Thyroid gland (tissue), 4 donors: ENCODE measurements around the gene MTA1. TPM values are rescaled to one million over a fixed set of nuclear protein-coding genes. Genes with fewer than 3 reads are reported as not detected.

ENCODE experiments used
- DNase-seq, 2 donors: peaks; one replicate each; pipeline ENCODE4 v3.0.0-alpha.2; 2019
- H3K27ac ChIP-seq, 3 donors: fragments of 200-600 bp; sonication (generic); 1 replicate in 2 of 3; 2 replicates in 1 of 3; pipeline ENCODE4 v1.5.1; 2016 to 2019; ENCODE audit warnings: mild to moderate bottlenecking in 1 of 3, moderate library complexity in 1 of 3
- H3K27me3 ChIP-seq: fragments of 200-600 bp; sonication (generic); one replicate; pipeline ENCODE4 v1.5.1; 2019
- H3K36me3 ChIP-seq, 2 donors: fragments of 200-600 bp; sonication (generic); one replicate each; pipeline ENCODE4 v1.5.1; 2016 to 2019
- H3K4me1 ChIP-seq, 2 donors: fragments of 200-600 bp; sonication (generic); one replicate each; pipeline ENCODE4 v1.5.1; 2017 to 2019
- H3K4me3 ChIP-seq, 3 donors: fragments of 200-600 bp; sonication (generic); replicated peaks in 1 of 3; 1 replicate in 2 of 3; 2 replicates in 1 of 3; pipeline ENCODE4 v1.5.1; 2016; ENCODE audit warnings: mild to moderate bottlenecking in 1 of 3
- H3K9me3 ChIP-seq: fragments of 200-600 bp; sonication (generic); one replicate; pipeline ENCODE4 v1.5.1; 2017
- POLR2A ChIP-seq, 2 donors: fragments of 450-650 bp; IDR thresholded peaks; one replicate each; pipeline ENCODE4 v1.6.1; 2017; ENCODE audit warnings: antibody characterized with exemption in 2 of 2, mild to moderate bottlenecking in 2 of 2, moderate library complexity in 1 of 2
- WGBS, 2 donors: methylation state at CpG; one replicate each; pipeline ENCODE4 v1.1.5; 2017; 5-methylcytosine and 5-hydroxymethylcytosine counted together
- intact Hi-C: fragments of 100-400 bp; cut with DNase I; formaldehyde crosslinking; loops from one replicate; pipeline ENCODE4 v1.15.1; 2023
- total RNA-seq, 4 donors: library from RNA; depleted of rRNA; stranded (reverse); fragments of >200 nt; gene quantifications; one replicate each; pipeline ENCODE4 v1.2.3, GENCODE V29; 2016
- TF ChIP-seq, protein P1 (sequence below), 6 experiments: fragments of 200-600 bp in 3 of 6; fragments of 450-650 bp in 3 of 6; sonication (generic) in 3 of 6; IDR thresholded peaks; one replicate each; pipeline ENCODE4 v1.5.1; 2016 to 2019; ENCODE audit warnings: antibody characterized with exemption in 6 of 6, mild to moderate bottlenecking in 2 of 6, inconsistent platforms in 1 of 6, moderate library complexity in 1 of 6

Gene MTA1
- total RNA-seq, 4 donors from 2014 or later: 66.2 to 111 (median 90.0) TPM

DNA sequence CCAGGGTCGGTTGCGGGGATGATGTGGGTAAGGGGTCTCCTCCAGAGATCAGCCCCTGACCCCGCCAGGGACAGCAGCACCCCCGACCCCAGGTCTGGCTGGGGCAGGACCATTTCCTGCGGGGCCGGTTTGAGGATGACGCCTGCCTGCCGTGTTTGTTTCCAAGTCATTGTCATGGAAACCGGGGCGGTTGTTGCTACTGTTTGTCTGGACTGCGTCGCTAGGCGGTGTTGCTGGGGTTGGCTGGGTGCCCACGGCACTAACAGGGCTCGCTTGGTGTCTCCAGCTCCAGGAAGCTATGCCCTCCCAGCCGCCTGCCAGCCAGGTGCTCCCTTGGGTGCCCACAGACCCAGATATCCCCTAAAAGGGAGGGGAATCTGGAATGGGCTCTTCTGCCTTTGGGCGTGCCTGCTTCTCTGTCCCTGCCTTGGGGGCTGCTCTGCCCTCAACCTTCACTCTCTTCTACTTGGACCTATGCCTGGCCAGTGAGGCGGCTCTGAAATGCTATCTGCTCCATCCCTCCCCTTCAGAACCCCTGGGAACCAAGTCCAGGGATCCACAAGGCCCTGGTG, 62.3 kb downstream of the MTA1 start:
- peak; percentile 97 to 98 for DNase-seq
- H3K4me3 ChIP-seq: peak overlapping the region in 1 of 3 donors; percentile 23
- H3K9me3 ChIP-seq: no peaks in the 10 kb centered on the region
- intact Hi-C loops: no loop called here
- peaks cover 4 to 6% of the 10 kb centered on the region in 2 donors for H3K36me3 ChIP-seq
- TF ChIP-seq, protein P1, sequence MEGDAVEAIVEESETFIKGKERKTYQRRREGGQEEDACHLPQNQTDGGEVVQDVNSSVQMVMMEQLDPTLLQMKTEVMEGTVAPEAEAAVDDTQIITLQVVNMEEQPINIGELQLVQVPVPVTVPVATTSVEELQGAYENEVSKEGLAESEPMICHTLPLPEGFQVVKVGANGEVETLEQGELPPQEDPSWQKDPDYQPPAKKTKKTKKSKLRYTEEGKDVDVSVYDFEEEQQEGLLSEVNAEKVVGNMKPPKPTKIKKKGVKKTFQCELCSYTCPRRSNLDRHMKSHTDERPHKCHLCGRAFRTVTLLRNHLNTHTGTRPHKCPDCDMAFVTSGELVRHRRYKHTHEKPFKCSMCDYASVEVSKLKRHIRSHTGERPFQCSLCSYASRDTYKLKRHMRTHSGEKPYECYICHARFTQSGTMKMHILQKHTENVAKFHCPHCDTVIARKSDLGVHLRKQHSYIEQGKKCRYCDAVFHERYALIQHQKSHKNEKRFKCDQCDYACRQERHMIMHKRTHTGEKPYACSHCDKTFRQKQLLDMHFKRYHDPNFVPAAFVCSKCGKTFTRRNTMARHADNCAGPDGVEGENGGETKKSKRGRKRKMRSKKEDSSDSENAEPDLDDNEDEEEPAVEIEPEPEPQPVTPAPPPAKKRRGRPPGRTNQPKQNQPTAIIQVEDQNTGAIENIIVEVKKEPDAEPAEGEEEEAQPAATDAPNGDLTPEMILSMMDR (IDR thresholded peaks at IDR 0.05): peak in 3 of 6 experiments; percentile 14 to 22 (median 15)
- peak in 1 of 2 donors; percentile 26 for TF ChIP-seq POLR2A (IDR thresholded peaks at IDR 0.05)
- H3K27ac ChIP-seq: peak overlapping the region; percentile 90 to 97 (median 95)
- WGBS, 2 donors: 0 to 1% methylated on average over 14 to 16 of the region's 18 CpGs
- H3K27me3 ChIP-seq: no peaks in the 10 kb centered on the region
- peaks cover 50 to 74% of the 10 kb centered on the region in 2 donors for H3K4me1 ChIP-seq

DNA sequence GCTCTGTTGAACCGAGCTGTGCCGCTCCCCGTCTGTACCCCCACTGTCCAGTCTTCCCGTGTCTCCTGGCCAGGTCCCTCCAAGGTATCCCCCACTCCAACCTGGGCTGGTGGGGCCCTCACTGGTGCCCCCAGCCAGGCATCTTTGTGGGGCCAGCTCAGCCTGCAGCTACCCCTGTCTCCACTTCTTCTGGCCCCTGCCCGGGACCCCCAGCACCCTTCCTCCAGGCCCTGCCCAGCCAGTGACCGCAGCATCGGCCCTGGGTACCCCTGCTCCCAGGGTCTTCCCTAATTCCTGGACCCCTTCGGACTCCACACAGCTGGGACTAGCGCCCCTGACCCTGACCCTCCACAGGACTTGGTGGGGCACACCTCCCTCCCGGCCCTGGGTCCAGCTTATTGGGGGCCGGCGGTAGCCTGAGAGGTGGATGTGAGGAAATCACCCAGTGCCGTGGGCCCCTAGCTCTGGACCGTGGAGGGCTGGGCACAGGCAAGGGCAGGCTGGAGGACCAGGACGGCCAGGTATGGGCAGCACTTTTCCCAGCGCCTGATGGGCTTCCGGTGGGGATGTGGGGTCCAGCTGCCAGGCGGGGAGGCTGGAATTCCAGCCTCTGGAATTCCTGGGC, 63.0 kb downstream of the MTA1 start:
- Histone ChIP-seq H3K27me3 (no peaks in the 10 kb centered on the region), H3K9me3 (no peaks in the 10 kb centered on the region), H3K36me3 (peaks cover 4 to 6% of the 10 kb centered on the region in 2 donors), H3K27ac (peak overlapping the region; percentile 90 to 97 (median 95)), H3K4me3 (no peak overlapping the region), H3K4me1 (peaks cover 50 to 76% of the 10 kb centered on the region in 2 donors)
- WGBS, 2 donors: 47 to 66% methylated on average over 10 to 16 of the region's 18 CpGs
- intact Hi-C loops: no loop called here
- TF ChIP-seq, protein P1 (IDR thresholded peaks at IDR 0.05): no peak
- no peak for TF ChIP-seq POLR2A (IDR thresholded peaks at IDR 0.05)
- no peak for DNase-seq

DNA sequence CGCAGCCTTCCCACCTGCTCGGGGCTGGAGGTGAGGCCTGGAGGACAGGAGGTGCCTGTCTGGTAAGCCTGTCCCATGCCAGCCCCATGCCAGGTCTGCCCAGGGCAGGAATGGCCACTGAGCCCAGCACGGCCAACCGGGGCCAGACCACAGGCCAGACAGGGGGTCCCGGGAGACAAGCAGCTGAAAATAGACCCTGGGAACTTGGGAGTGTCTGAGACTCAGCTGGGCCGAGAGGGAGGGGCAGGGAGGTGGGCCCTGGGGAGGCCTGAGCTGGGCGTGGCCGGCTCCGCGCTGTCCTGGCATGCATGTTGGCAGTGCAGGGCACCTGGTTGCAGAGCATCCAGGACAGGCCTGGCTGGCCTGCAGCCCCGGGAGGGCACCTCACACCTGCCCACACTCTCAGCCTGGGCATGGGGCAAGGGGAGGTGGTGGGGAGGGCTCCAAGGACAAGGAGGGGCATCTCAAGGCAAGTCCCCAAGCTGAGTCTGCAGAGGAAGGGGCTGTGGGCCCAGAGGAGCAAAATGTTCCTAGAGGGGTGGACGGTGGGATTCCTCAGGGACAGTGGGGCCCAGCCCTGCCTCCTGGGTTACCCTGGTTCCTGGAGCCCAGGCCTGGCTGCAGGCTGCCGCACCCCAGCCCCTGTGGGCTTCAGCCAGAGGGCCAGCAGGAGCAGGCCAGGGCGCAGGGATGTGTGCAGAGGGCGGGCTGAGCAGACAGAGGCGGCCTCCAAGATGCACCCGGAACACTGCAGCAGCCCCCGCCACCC, 63.9 kb downstream of the MTA1 start:
- no peak overlapping the region for H3K4me3 ChIP-seq
- peak; percentile 56 to 67 for DNase-seq
- intact Hi-C loops: no loop called here
- H3K36me3 ChIP-seq: peaks cover 4 to 6% of the 10 kb centered on the region in 2 donors
- TF ChIP-seq POLR2A (IDR thresholded peaks at IDR 0.05): no peak
- TF ChIP-seq, protein P1 (IDR thresholded peaks at IDR 0.05): no peak
- no peaks in the 10 kb centered on the region for H3K27me3 ChIP-seq
- H3K9me3 ChIP-seq: no peaks in the 10 kb centered on the region
- WGBS, 2 donors: 59 to 61% methylated on average over 5 of the region's 18 CpGs
- peaks cover 56 to 85% of the 10 kb centered on the region in 2 donors for H3K4me1 ChIP-seq
- H3K27ac ChIP-seq: peak overlapping the region; percentile 90 to 97 (median 95)

DNA sequence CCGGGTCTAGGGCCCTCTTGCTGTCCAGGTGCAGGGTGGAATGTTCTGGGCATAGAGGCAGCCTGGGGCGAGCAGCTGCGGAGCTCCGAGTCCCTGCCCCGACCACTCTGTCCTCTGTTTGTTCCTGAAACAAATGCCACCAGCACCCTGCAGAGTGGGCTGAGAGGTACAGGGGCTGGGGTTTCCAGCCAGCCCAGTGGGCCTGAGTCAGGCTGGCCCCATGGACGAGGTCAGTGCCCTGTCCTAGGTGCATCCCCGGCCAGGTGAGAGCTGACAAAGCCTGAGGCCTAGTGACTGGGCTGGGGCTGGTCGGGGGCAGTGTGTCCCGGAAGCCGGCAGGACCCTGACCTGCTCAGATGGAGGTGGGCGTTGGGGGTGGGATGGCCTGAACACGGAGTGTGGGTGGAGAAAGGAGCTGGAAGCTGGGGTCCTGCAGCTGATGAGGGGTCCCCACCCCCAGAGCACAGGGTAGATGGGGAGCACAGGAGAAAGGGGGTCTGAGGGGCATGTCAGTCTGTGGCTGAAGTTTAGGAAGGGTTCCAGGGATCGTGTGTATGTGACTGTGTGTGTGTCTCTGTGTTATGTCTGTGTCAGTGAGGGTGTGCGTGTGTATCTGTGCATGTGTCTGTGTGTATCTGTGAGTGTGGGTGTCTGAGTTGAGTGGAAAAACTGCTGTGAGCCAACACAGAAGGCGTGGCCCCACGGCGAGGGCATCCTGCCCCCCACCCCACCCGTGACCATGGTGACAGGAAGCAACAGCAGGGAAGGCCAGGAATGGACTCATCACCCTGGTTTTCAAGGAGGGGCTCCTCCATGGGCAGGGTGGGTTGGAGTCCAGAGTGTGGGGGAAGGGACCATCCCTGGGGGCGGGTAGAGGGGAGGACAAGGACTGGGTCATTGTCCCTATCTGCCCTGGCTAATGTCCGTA, 64.7 kb downstream of the MTA1 start:
- DNase-seq: no peak
- peaks cover 62 to 93% of the 10 kb centered on the region in 2 donors for H3K4me1 ChIP-seq
- intact Hi-C loops: no loop called here

More for the DNA sequence above, 64.7 kb downstream of the MTA1 start:
- Histone ChIP-seq H3K36me3 (peaks cover 3 to 4% of the 10 kb centered on the region in 2 donors), H3K9me3 (no peaks in the 10 kb centered on the region), H3K27ac (peak overlapping the region in 2 of 3 donors; percentile 90 to 97), H3K27me3 (no peaks in the 10 kb centered on the region), H3K4me3 (no peak overlapping the region)
- TF ChIP-seq POLR2A (IDR thresholded peaks at IDR 0.05): no peak
- TF ChIP-seq, protein P1 (IDR thresholded peaks at IDR 0.05): no peak
- WGBS, 2 donors: 74 to 75% methylated on average over 18 to 19 of the region's 20 CpGs
